Activated CD4-positive, CD25-positive, alpha-beta regulatory T cell treated with anti-CD3 and anti-CD28 coated beads, Interleukin-2, amount 50 U/mL, for 72 hours (primary cell): ENCODE results near the gene ITPA.
"Not testable (repeated sequence)": the region's sequence is repeated elsewhere in the genome, so short reads cannot be mapped to it uniquely, and the experiment has no call there.

ENCODE experiments used
- DNase-seq: peaks from one replicate; pipeline ENCODE4 v3.0.0; 2021

The ITPA gene

DNA sequence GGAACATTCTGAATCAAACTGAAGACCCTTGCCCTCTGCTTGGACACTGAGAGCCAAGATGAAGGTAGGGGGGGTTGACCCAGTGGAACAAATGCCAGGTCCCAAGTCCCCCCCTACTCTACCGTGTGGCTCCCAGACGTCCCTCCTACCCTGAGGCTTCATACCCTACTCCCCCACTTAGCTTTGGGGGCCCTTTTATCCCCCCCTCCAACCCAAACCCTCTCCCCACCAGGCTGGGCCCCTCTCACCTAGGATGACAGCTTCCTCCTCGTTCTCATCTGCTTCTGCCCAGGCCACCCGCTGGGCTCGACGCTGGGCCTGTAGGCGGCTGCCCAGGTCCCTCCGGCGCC, 6.4 kb upstream of the ITPA start:
- DNase-seq = no peak

DNA sequence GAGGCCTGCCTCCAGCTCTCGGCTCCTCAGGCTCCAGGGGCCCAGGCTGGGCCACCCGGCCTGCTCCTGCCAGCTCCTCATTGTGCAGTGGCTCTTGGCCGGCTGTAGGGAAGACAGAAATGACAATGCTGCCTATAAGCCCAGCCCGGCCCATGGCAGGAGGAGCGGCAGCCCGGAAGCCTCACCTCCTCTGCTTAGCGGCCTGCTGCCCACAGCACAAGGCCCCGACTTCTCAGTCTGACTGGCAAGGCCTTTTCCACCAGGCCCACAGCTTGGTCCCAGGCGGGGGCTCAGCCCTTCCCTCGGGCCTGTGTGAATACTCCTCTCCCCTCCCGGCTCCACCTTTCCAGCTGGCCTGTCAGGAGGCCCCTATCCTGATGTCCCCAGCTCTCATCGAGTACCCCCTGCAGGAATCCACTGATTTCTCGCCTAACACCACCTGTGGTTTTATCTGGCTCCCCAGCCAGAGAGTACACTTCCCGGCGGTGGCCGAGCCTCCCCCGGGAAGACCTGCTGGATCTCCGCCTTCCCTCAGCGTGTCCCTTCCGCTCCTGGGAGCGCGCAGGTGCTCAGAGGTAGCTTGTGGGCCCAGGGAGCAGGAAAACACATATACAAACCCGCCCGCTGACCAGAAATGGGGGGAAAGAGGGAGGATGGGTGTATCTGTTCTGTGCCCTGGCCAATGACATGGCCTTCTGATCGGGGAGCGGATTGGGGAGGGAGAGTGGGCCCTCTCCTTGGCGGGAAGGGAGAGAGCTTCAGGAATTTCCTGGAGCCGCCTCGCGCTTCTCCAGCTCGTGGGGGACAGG, 5.8 kb upstream of the ITPA start:
- DNase-seq = peak; percentile 45

DNA sequence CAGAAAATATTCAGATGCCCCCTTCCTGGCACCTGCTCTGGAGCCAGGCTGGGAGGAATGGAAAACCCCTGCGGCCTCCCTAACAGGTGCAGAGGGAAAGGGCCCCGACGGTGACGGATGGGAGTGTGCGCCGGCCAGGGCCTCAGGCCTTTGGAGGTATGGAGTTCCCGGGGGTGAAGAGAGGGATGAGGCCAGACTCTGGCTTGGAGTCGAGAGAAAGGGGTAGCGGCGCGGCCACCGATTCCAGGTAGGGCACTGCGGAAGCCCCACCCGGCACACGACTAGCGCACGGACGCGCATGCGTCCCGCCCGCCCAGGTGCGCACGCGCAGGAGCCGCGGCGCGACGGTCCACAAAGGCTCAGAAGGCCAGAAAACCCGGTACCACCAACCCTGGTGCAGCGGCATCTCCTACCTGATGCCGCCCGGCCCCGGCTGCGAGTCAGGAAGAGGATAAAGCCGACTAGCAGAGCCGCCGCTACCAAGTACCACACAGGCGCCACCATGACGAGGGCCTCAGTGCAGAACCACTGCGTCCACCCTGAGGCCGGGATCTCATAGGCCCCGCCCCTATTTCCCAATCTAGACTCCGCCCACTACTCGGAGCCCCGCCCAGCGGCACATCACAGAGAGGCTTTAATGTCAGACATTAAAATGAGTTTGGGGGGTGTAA, 5.0 kb upstream of the ITPA start, which contains the start of gene DDRGK1:
Gene DDRGK1 (minus strand): TSS at position 559 of the 671 bp plus-strand sequence. CDS start 55 bp downstream, at position 504.
- DNase-seq = peak; percentile 94

DNA sequence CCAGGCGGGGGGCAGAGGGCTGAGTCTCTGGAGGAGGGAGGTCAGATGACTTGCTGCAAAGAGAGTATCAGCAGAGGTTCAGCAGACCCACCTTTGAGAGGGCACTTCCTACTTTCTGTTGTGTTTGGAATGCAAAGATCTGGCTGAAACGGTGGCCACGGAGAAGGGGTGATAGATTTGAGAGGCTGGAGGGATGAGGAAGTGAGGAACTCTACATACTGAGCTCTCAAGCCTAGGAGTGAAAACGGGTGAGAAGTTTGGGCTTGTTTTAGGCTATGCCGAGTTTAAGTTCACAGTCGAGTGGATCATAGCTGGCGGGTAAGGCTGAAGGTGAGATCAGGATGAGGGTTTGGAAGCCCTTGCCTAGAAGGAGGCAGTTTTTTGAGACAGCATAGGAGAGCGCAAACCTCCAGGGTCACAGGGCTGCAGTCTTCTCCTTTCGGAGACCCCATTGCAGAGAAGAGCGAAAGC, 477 bp upstream of the ITPA start:
- no peak for DNase-seq

DNA sequence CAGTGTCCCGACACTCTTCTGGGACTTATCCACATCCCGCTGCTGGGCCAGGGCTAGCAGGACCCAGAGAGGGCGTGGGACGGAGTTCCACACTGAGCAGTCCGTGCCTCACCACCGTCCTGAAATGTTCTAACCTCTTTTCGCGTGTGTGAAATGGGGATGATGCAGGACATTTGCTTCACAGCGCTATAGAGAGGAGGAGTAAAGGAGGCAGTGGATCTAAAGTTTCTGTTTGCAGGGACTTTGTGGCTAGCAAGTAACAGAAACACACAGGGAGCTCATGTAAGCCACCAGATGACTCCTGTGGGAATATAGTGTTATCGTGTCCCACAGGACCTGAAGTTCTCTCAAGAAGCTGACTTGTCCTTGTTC, 634 bp downstream of the ITPA start:
- no peak for DNase-seq

DNA sequence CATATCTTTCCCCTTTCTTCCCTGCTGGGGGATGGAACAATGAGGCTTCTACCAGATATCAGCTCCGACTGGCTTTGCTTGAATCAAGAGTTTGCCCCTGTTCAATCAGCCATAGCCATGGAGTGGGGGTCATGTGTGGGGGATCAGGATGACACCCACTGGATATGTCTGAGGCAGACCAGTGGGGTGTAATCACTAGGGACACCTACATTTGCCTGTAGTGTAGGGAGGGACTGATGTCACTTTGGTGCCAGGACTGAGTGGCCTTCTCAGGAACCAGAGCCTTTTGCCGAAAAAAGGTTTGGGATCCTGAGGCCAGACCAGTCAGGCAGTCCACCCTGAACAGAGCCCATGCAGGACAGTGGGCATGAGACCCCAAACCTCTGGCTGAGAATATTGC, 1.0 kb downstream of the ITPA start:
- no peak for DNase-seq

DNA sequence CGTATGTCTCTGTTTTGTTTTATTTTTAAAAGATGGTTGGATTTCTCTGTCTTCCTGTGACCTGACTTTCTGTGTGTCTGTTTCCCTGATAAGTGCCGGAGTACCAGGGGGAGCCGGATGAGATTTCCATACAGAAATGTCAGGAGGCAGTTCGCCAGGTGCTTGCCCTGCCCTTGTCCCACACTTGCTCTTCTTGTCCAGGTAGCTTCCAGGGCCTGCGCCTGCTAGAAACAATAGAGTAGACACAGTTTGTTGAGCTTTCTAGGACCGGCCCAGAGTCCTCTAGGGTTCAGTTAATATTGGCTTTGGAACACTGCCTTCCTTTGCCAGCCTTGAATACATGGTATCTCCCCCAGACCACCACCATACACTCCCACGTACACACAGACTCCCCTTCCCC, 3.9 kb downstream of the ITPA start:
- DNase-seq = no peak

DNA sequence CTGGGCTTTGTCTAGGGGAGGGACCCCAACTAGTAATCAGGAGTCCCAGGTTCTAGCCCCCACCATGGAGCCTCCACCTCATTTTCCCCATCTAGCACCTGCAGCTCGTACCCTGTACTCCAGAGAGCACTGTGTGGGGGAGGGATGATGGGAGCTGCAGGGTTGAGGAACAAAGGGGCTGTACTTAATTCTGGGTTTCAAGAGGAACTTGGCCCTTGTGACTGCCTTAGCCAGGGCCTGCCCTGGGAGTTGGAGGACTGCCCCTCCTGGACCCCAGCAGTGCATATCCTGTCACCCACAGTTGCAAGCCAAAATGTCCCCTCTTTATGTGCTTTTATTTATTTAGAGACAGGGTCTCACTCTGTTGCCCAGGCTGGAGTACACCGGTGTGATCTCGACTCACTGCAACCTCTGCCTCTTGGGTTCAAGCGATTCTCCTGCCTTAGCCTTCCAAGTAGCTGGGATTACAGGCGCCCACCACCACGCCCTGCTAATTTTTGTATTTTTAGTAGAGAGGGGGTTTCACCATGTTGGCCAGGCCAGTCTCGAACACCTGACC, 6.1 kb downstream of the ITPA start:
- not testable (repeated sequence) for DNase-seq

DNA sequence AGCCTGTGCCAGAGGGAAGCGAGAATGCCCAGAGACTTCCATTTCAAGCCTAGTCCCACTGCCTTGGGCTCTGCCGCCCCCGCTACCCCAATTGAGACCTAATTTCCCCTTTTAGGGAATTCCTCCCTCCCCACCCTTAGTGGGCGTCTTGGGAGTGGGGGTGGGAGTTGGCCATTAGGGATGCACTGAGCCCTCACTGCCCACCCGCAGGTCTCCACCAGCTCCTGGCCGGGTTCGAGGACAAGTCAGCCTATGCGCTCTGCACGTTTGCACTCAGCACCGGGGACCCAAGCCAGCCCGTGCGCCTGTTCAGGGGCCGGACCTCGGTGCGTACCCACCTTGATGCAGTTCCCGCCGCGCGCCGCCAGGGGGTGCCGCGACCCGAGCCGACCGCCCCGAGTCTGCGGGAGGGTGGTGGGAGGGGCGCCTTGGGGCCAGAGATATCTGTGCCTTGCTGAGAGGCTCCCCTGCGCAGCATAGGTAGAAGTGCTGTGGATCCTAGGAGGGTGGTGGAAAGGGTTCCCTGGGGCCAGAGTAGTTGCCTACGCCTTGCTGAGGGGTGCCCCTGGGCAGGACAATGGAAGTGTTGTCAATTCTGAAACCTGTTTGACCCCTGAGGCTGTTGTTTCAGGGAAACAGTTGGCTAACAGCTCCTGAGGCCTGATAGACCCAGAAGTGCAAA, 9.2 kb downstream of the ITPA start:
- DNase-seq = peak; percentile 83

DNA sequence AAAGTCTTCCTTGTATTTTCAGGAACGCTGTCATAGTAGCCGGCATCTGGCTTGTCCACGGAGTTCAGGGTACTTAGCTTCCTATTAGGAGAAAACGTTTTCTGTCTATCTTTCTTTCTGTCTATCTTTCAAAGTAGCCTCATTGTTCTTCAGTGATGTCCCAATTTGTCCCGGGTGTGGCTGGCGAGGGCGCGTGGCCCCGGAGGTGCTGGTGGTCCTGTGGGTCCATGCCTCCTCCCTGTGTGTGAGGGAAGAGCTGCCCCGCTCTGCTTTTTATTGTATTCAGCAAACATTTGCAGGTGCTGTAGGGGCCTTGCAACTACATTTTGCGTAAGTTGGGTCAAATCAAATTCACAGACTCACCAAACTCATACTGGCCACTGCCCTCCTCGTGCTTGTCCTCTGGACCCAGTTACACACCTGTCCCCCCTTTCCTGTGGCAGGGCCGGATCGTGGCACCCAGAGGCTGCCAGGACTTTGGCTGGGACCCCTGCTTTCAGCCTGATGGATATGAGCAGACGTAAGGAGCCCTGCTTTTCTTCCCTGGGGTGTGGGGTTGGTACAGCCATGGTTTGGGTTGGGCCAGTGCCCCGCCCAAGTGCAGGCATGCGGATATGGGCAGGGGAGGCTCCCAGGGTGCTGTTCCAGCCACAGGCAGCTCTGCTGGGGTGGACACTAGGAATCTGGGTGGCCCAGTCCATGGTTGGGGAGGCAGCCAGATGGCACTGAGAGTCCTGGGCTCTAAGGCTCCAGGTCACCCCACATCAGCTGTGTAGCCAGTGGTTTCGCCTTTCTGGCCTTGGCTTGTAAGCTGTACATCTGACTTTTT, 12.3 kb downstream of the ITPA start:
- no peak for DNase-seq

DNA sequence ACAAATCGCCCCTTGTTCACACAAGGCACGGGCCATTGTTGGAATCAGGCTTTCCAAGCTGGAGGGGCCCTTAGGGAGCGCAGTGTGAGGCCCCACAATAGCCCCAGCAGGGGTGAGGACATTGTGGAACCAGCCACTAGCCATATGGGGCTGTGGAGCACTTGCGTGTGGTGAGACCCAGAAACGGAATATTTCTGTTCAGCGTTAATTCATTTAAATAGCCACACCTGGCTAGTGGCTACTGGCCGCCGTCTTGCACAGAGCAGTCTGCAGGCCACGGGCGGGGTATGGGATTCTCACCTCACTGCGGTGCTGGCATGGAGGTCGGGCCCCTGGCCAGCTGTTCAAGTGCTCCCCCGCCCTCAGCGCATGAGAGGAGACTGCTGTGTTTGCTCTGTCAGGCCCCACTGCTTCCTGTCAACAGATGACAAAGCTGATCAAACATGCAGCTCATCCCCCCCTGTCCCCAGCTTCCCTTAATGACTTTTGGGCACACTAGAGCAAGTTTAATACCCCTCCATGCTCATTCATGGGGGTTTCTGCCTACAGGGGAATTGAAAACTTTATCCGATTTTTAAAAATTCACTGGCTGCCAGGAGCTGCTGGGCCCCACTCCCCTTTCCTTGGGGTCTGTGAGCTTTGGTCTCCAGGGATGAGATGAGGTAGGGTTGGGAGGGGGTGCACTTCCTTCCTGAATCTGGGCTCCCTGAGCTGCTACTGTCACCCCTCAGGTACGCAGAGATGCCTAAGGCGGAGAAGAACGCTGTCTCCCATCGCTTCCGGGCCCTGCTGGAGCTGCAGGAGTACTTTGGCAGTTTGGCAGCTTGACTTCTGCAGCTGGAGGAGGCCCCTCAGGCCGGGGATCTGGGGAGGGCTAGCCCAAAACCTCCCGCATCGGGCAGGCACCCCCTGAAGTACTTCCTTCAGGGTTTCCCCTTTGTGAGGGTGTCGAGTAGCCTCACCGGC, 13.6 kb downstream of the ITPA start:
- DNase-seq = no peak

DNA sequence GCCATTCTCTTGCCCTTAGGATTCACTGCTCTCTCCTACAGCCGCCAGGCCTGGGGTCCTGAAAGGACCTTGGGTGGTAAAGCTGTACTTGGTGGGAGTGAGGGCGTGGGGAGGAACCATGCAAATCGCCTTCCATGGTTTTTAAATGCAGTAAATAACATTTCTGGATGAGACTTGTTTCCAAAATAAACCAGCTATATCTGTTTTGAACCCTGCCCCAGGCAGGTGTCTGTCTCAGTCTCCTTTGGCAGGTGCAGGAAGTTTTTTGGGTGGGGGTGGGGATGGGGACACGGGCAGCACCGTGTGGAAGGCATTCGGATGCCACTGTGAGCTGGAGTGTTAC, 14.3 kb downstream of the ITPA start:
- no peak for DNase-seq

DNA sequence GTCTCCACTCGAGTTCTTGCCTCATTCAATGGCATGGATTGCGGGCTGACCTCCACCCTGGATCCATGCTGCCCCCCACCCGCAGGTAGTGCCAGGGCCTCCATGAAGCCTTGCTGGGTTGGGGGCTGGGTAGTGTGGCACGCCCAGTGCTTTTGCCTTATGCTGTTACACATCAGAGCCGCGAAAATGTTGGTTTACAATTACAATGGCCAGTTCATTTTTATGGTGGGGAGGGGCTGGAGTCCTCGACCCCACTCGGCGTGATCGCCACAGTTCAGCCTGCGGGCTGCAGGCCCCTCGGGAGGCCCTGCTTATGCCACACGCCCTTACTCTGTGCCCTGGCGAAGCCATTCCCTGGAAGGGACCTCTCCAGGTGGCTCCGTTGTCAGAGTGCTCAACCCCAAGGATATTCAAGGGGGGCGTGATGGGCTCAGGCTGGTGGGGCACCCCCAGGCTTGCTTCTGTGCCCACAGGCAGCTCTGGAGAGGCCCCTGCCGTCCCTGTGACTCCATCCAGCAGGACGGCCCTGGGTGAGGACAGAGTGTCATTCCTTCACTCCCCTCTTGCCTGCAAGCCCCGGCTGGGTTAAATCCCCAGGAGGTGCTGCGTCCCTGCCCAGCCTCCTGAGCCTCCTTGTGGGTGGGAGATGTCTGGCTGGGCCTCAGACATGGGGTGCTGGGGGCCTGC, 14.8 kb downstream of the ITPA start:
- no peak for DNase-seq

DNA sequence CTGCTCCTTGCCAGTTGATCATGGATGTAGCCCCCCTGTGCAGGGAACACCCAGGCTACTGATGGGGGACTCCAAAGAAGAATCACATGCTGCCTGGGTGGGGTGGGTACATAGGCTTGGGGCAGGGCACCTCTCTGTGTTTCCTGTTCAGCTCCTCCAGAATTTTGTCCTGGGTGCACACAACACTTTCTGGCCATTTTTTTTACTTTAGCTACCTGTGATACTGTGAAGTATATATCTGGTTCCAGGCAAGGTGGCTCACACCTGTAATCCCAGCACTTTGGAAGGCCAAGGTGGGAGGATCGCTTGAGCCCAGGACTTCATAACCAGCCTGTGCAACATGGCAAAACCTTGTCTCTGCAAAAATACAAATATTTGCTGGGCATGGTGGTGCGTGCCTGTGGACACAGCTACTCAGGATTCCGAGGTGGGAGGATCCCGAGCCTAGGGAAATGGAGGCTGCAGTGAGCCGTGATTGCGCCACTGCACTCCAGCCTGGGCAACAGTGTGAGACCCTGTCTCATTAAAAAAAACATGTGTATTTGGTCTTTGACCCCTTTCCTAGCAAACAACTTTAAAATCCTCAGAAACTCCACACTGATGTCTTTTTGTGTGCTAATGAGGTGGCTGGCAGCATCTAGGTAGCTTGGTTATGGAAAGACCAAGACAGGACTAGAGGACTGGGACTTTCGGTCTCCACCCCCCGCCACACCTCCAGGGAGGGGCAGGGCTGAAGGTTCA, 15.6 kb downstream of the ITPA start:
- DNase-seq = no peak

DNA sequence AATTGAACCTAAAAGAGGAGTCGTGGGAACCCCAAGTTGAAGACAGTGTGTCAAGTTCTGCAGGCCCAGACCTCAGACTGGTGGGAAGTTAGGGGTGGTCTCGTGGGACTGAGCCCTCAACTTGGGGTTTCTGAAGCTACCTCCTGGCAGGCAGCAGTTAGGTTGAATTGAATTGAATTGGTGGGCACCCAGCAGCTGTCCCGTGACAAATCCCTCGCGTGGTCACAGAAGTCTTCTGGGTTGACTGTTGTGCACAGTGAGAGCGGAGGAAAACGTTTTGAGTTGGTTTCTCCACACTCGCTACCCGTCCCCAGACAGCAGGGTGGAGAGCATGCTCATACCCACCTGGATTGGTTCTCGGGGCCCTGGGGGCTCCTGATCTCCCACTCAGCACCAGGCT, 16.8 kb downstream of the ITPA start:
- no peak for DNase-seq

DNA sequence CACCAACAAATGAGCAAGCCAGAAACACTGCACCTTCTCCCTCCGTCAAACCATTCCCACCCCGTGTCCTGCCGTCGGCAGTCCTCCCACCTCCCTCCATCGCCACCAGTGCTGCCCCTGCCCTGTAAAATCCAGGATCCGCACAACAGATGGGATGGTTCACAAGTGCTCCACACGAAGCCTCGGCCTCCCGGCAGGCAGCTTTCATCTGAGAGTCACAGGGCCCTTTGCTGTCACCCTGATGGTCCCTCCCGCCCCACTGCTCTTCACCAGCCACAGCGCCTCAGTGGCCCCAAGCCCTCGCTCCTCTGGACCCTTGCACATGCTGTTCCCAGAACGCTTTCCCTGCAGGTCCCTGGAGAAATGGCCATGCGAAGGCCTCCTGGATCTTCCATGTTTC, 17.6 kb downstream of the ITPA start:
- no peak for DNase-seq

DNA sequence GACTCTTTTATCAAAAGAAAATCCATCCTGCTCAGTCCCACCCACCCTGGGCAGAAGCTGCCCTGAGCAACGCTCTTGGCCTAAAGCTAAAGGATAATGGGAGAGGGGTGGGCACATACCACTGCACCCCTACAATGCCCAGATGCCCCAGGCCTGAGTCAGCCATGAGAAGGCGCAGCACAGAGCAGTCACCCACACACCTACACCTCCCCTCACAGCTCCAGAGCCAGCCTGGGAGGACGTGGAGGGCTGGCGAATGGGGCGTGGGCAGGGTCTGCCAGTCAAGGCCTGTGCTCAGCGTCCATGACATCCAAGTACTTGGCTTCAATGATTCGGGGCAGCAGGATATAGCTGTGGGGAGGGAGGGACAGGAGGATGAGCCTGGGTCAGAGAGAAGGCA, 18.2 kb downstream of the ITPA start:
- no peak for DNase-seq

DNA sequence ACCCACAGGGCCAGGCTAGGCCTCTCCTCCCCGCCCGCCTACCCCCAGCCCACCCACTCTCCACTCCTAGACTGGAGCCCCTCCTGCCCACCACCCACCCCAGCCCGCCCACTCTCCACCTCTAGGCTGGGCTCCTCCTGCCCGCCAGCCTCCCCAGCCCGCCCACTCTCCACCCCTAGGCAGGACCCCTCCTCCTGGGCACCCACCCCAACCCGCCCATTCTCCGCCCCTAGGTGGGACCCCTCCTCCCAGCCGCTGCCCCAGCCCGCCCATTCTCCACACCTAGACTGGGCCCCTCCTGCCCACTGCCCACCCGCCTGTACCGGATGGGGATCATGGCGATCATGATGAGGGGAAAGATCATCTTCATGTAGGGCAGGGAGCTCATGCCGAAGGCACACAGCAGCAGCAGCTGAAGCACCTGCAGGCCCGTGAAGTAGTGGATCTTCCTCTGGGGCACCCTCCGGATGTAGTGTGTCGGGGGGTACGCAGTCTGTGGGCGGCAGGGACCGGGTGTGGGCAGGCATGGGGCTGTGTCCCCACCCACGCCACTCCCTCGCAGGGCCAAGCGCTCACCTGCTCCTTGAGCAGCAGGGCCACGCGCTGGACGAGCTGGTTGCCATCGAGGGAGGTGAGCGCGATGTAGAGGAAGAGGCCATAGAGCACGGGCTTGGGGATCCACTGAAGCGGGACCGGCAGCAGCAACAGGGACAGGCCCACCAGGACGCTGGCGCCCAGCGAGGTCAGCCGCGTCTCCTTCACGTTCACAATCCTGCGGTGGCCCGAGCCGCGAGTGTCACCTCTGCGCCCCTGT, 18.8 kb downstream of the ITPA start:
- no peak for DNase-seq

DNA sequence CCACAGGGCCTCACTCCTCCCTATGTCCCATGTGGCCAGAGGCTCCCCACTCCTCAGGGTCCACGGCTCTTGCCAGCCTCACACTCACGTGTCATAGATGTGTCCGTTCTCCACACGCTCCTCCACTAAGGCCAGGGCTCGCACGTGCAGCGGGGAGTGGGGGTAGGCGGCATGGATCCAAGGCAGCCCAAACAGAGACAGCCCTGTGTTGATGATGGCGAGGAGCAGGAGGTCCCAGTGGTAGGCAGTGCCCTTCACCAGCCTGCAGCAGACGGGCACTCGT, 19.4 kb downstream of the ITPA start:
- DNase-seq = no peak

DNA sequence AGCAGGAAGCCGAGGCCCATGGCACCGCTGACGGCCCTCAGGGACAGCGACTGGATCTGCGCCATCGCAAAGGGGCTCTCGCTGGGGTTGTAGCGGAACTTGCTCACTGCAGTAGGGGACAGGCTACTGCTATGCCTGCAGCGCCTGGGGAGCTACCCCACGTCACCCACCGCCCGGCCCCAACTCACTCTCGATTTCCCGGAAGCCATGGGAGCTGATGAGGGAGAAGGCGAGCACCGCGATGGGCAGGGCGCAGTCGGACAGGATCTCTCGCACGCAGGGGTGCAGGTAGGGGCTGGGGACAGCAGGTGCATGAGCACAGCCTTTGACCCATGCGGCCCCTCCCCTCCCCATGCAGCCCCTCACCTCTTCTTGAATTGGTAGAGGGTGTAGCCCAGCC, 19.9 kb downstream of the ITPA start:
- no peak for DNase-seq
